Epithelial cell of prostate (primary cell): ENCODE data around the gene POLD3.

Source experiments
- DNase-seq: peaks from one replicate; pipeline ENCODE4 v3.0.0-alpha.2; 2011; ENCODE audit warnings: low read depth, low spot score
- H3K27ac ChIP-seq: fragments of 450-650 bp; 2 replicates; pipeline ENCODE4 v1.5.1; 2017; ENCODE audit warnings: mild to moderate bottlenecking

POLD3 gene

GRCh38 chr11:74685338-74685737 lies 93.0 kb downstream of the POLD3 start:
- no peak for DNase-seq
- no peak overlapping the region for H3K27ac ChIP-seq

- DNase-seq, result no peak
- no peak overlapping the region for H3K27ac ChIP-seq
Observed at GRCh38 chr11:74685905-74686304, 93.5 kb downstream of the POLD3 start.

DNA sequence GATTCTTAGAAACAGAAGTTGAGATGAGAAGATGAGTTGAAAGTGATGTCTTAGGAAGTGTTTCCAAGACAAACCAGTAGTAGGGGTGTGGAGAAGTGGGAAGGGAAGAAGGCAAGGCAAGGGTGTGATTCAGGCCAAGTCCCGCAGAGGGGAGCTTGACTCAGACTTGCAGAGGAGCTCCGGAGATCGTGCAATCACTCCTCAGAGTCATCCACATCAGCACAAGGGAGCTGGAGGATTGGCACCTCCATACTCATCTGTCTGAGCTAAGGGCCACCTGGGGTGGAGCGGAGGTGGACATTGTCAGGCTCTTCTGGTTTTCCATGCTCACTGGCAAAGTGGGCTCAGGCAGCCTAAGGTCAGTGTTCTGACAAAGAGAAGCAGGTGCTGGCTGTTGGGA lies 94.4 kb downstream of the POLD3 start:
- H3K27ac ChIP-seq, result no peak overlapping the region
- DNase-seq, result no peak

- no peak for DNase-seq
- no peak overlapping the region for H3K27ac ChIP-seq
Observed at GRCh38 chr11:74687237-74688023, 95.0 kb downstream of the POLD3 start.

GRCh38 chr11:74689666-74690065 lies 97.3 kb downstream of the POLD3 start:
- no peak for DNase-seq
- no peak overlapping the region for H3K27ac ChIP-seq

- H3K27ac ChIP-seq, result no peak overlapping the region
- no peak for DNase-seq
Observed at GRCh38 chr11:74691755-74692154, 99.4 kb downstream of the POLD3 start.
